HEK293 (cell line): ENCODE results near the gene DEDD2.

Experiments
- CTCF ChIA-PET: fragments of 350-600 bp; formaldehyde crosslinking; extraction: SDS; loops from one replicate; lab custom pipeline; 2021; ENCODE audit warnings: antibody characterized with exemption; lab: Yijun Ruan, JAX
- POLR2A ChIA-PET: fragments of 300-600 bp; formaldehyde crosslinking; extraction: SDS; loops from one replicate; lab custom pipeline; 2020; ENCODE audit warnings: antibody characterized with exemption, inconsistent platforms; lab: Yijun Ruan, JAX
- H3K27ac ChIP-seq: fragments of 200-500 bp; sonication (Bioruptor generic); 2 replicates; pipeline ENCODE4 v1.5.1; 2014; ENCODE audit warnings: low read depth, low read length, control low read depth, inconsistent platforms; ENCODE audit errors: extremely low read depth
- H3K36me3 ChIP-seq, 2 experiments: fragments of 200-500 bp in 1 of 2; sonication (Bioruptor generic) in 1 of 2; 1 replicate in 1 of 2; 2 replicates in 1 of 2; pipeline ENCODE4 v1.5.1; 2014 to 2017; ENCODE audit warnings: inconsistent platforms in 2 of 2, low read length in 2 of 2; ENCODE audit not compliant: control insufficient read depth in 2 of 2, insufficient read depth in 1 of 2
- H3K4me1 ChIP-seq: fragments of 200-500 bp; sonication (Bioruptor generic); 2 replicates; pipeline ENCODE4 v1.5.1; 2014; ENCODE audit warnings: mild to moderate bottlenecking, low read length, inconsistent platforms; ENCODE audit not compliant: control insufficient read depth, insufficient read depth
- H3K4me3 ChIP-seq: 2 replicates; pipeline ENCODE4 v1.5.1; 2011; ENCODE audit warnings: low read depth, mild to moderate bottlenecking, control low read depth, low read length, moderate library complexity
- H3K9me3 ChIP-seq: fragments of 200-500 bp; sonication (Bioruptor generic); 2 replicates; pipeline ENCODE4 v1.5.1; 2014; ENCODE audit warnings: low read depth, low read length, inconsistent platforms; ENCODE audit not compliant: control insufficient read depth, insufficient read depth
- GLIS1 ChIP-seq: fragments of 450-650 bp; formaldehyde crosslinking; IDR thresholded peaks from 2 replicates; pipeline ENCODE4 v1.5.1; 2016; ENCODE audit warnings: missing biosample characterization, missing genetic modification characterization
- HOXC10 ChIP-seq: sonication (generic); formaldehyde crosslinking; IDR thresholded peaks from 2 replicates; pipeline ENCODE4 v1.8.1; 2023; ENCODE audit warnings: mild to moderate bottlenecking, missing genetic modification reagents
- KLF8 ChIP-seq: fragments of 450-650 bp; formaldehyde crosslinking; IDR thresholded peaks from 2 replicates; pipeline ENCODE4 v1.5.1; 2016; ENCODE audit warnings: missing biosample characterization, missing genetic modification characterization
- PRDM1 ChIP-seq: fragments of 450-650 bp; formaldehyde crosslinking; IDR thresholded peaks from 2 replicates; pipeline ENCODE4; 2016; ENCODE audit warnings: missing biosample characterization, missing genetic modification characterization
- REPIN1 ChIP-seq: fragments of 450-650 bp; formaldehyde crosslinking; IDR thresholded peaks from 2 replicates; pipeline ENCODE4 v1.5.1; 2017; ENCODE audit warnings: missing biosample characterization, missing genetic modification characterization, low read depth
- ZBTB8A ChIP-seq: fragments of 450-650 bp; formaldehyde crosslinking; IDR thresholded peaks from 2 replicates; pipeline ENCODE4 v1.5.1; 2016; ENCODE audit warnings: missing biosample characterization, missing genetic modification characterization
- ZFP3 ChIP-seq: fragments of 450-650 bp; formaldehyde crosslinking; IDR thresholded peaks from 2 replicates; pipeline ENCODE4 v1.5.1; 2016; ENCODE audit warnings: low read depth, missing biosample characterization, missing genetic modification characterization
- ZIC2 ChIP-seq: fragments of 450-650 bp; formaldehyde crosslinking; IDR thresholded peaks from 2 replicates; pipeline ENCODE4 v1.5.1; 2016; ENCODE audit warnings: missing biosample characterization, missing genetic modification characterization
- ZNF19 ChIP-seq: fragments of 450-650 bp; formaldehyde crosslinking; IDR thresholded peaks from 2 replicates; pipeline ENCODE4; 2016; ENCODE audit warnings: missing biosample characterization, missing genetic modification characterization, low read depth
- ZNF211 ChIP-seq: fragments of 450-650 bp; formaldehyde crosslinking; IDR thresholded peaks from 2 replicates; pipeline ENCODE4 v1.5.1; 2016; ENCODE audit warnings: low read depth, missing biosample characterization, missing genetic modification characterization
- ZNF214 ChIP-seq: fragments of 450-650 bp; formaldehyde crosslinking; IDR thresholded peaks from 2 replicates; pipeline ENCODE4 v1.5.1; 2017; ENCODE audit warnings: missing biosample characterization, mild to moderate bottlenecking, missing genetic modification characterization, borderline replicate concordance
- ZNF354C ChIP-seq: fragments of 450-650 bp; formaldehyde crosslinking; IDR thresholded peaks from 2 replicates; pipeline ENCODE4 v1.5.1; 2016; ENCODE audit warnings: missing biosample characterization, missing genetic modification characterization, low read depth, borderline replicate concordance
- ZNF37A ChIP-seq: fragments of 450-650 bp; IDR thresholded peaks from 2 replicates; pipeline ENCODE4 v1.5.1; 2018; ENCODE audit warnings: missing biosample characterization, missing genetic modification characterization
- ZNF558 ChIP-seq: fragments of 450-650 bp; formaldehyde crosslinking; IDR thresholded peaks from 2 replicates; pipeline ENCODE4 v1.5.1; 2016; ENCODE audit warnings: missing biosample characterization, missing genetic modification characterization
- ZNF610 ChIP-seq: fragments of 450-650 bp; formaldehyde crosslinking; IDR thresholded peaks from 2 replicates; pipeline ENCODE4 v1.5.1; 2016; ENCODE audit warnings: missing biosample characterization, missing genetic modification characterization, borderline replicate concordance
- ZNF629 ChIP-seq: fragments of 450-650 bp; formaldehyde crosslinking; IDR thresholded peaks from 2 replicates; pipeline ENCODE4 v1.5.1; 2017; ENCODE audit warnings: missing biosample characterization, missing genetic modification characterization
- ZNF658 ChIP-seq: fragments of 450-650 bp; formaldehyde crosslinking; IDR thresholded peaks from 2 replicates; pipeline ENCODE4; 2016; ENCODE audit warnings: missing biosample characterization, missing genetic modification characterization
- ZNF777 ChIP-seq: fragments of 450-650 bp; formaldehyde crosslinking; IDR thresholded peaks from 2 replicates; pipeline ENCODE4 v1.5.1; 2017; ENCODE audit warnings: missing biosample characterization, missing genetic modification characterization, borderline replicate concordance
- ZNF785 ChIP-seq: fragments of 450-650 bp; formaldehyde crosslinking; IDR thresholded peaks from 2 replicates; pipeline ENCODE4 v1.5.1; 2016; ENCODE audit warnings: missing biosample characterization, missing genetic modification characterization
- ZXDB ChIP-seq: fragments of 450-650 bp; formaldehyde crosslinking; IDR thresholded peaks from 2 replicates; pipeline ENCODE4 v1.5.1; 2016; ENCODE audit warnings: missing biosample characterization, missing genetic modification characterization
- TF ChIP-seq, protein P1 (sequence below): fragments of 450-650 bp; formaldehyde crosslinking; IDR thresholded peaks from 2 replicates; pipeline ENCODE4 v1.5.1; 2016; ENCODE audit warnings: missing biosample characterization, missing genetic modification characterization
- TF ChIP-seq, protein P2 (sequence below): fragments of 450-650 bp; formaldehyde crosslinking; IDR thresholded peaks from 2 replicates; pipeline ENCODE4 v1.5.1; 2016; ENCODE audit warnings: missing biosample characterization, missing genetic modification characterization, borderline replicate concordance
- TF ChIP-seq, protein P3 (sequence below): fragments of 450-650 bp; formaldehyde crosslinking; IDR thresholded peaks from 2 replicates; pipeline ENCODE4 v1.5.1; 2016; ENCODE audit warnings: missing biosample characterization, missing genetic modification characterization

DEDD2 gene

DNA sequence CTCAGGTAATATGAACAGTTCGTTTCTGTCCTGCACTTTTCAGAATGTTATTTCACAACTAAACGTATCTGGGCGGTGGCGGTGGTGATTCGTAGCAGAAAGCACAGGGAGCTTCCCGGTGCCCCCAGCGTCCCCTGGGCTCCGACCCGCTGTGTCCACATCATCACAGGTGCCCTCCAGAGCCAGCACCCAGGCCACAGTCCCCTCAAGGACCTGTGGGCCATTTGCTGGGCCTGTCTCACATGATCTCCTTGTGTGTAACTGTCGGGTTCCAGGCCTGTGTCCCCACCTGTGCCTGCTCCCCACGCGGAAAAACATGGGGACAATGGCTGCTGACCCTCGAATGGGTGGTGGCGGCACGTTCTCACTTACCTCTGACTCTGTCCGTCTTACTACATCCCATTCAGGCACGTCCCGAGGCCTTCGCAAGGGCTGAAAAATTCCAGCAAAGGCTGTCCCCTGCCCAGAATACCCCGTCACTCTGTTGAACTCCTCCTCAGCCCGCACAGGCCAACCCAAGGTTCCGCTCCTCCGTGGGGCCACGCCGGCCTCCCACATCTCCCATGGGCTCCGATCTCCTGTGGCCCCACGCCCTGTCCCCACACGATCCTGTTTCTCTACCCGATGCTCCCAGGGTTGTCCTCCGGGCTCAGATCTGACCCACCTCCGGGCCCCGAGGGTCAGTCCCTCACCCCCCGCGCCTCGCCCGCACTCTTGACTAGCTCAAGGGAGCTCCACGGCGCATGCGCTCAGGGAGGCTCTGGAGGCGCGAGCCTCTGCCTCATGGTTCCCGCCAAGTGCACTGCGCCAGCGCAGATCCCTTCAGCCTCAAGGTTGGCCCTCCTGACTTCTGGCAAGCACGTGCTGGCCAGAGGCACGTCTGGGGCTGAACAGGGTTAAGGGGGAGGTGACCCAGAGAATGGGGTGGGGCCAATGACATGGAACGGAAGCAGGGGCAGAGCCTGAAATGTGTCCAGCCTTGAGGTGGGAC, 21.2 kb downstream of the DEDD2 start:
- Histone ChIP-seq H3K27ac (no peak overlapping the region), H3K4me1 (peaks cover 5% of the 10 kb centered on the region; the same call in 1 of the 2 replicates)
- TF ChIP-seq ZFP3 (tag by site-specific recombination): 0 out of 2 replicates have a peak, but pooled peaks have one; percentile 41
- no peak for TF ChIP-seq ZBTB8A (tag by site-specific recombination)
- no peak for TF ChIP-seq ZNF610 (tag by site-specific recombination)
- no peak for TF ChIP-seq HOXC10 (CRISPR knock-in tag)
- no peak for TF ChIP-seq ZNF19
- TF ChIP-seq, all 188 proteins: peak for 1
- ChIA-PET POLR2A (interaction anchor here (0.5 kb wide), 1 partner anchor 9 kb away, joined by 3 read pairs; no protein-coding TSS in a partner anchor), CTCF (interaction anchor here (0.7 to 1.0 kb wide), 2 partner anchors 12 to 238 kb away, joined by 3 read pairs; no protein-coding TSS in a partner anchor)
- no peak overlapping the region for H3K4me3 ChIP-seq
- peaks cover 19 to 49% of the 10 kb centered on the region in 2 experiments for H3K36me3 ChIP-seq
- H3K9me3 ChIP-seq: peaks cover 4% of the 10 kb centered on the region

DNA sequence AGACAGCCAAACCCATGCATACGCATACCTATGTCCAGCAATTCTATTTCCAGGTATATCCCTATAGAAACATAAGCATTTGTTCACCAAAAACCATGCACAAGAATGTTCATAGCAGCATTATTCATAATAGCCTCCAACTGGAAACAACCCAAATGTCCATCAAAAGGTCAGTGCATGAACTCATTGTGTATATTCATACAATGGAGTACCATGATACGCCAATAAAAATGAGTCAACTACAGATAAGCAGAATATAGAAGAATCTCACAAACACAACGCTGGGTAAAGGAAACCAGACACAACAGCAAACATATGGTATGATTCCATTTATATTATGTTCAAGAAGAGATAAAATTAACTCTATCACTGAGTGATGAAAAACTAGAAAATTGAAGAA, 23.8 kb downstream of the DEDD2 start:
- CTCF ChIA-PET: interaction anchor here (1.0 kb wide), 1 partner anchor 22 kb away, joined by 5 read pairs; no protein-coding TSS in a partner anchor
- POLR2A ChIA-PET: no interaction called here
- H3K27ac ChIP-seq: no peak overlapping the region
- H3K9me3 ChIP-seq: peaks cover 4% of the 10 kb centered on the region
- H3K4me1 ChIP-seq: peaks cover 5% of the 10 kb centered on the region; the same call in 1 of the 2 replicates
- peaks cover 8 to 23% of the 10 kb centered on the region in 2 experiments for H3K36me3 ChIP-seq
- H3K4me3 ChIP-seq: no peak overlapping the region
- TF ChIP-seq ZNF558 (tag by site-specific recombination): no peak
- no peak for TF ChIP-seq PRDM1 (tag by site-specific recombination)
- TF ChIP-seq ZXDB (tag by site-specific recombination): no peak
- TF ChIP-seq ZNF629: no peak
- no peak for TF ChIP-seq GLIS1
- TF ChIP-seq ZNF37A (tag by site-specific recombination): no peak
- no peak for TF ChIP-seq ZNF777 (tag by site-specific recombination)
- TF ChIP-seq ZNF211 (tag by site-specific recombination): no peak

DNA sequence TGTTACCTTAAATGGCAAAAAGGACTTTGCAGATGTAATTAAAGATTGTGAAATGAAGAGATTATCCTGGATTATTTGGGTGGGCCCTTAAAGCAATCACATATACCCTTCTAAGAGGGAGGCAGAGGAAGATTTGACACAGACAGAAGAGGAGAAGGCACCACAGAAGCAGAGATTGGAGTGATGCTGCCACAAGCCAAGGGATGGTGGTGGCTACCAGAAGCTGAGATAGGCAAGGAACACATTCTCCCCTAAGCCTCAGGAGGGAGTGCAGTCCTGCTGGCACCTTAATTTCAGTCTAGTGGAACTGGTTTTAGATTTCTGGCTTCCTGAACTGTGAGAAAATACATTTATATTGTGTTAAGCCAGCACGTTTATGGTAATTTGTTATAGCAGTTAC, 24.2 kb downstream of the DEDD2 start:
- TF ChIP-seq ZNF658 (tag by site-specific recombination) (no peak), ZNF558 (tag by site-specific recombination) (0 out of 2 replicates have a peak, but pooled peaks have one; percentile 35), REPIN1 (tag by site-specific recombination) (no peak), ZIC2 (no peak), ZNF354C (tag by site-specific recombination) (no peak), ZNF214 (tag by site-specific recombination) (no peak), KLF8 (tag by site-specific recombination) (0 out of 2 replicates have a peak, but pooled peaks have one; percentile 17), ZNF785 (tag by site-specific recombination) (no peak)
- TF ChIP-seq, protein P1, sequence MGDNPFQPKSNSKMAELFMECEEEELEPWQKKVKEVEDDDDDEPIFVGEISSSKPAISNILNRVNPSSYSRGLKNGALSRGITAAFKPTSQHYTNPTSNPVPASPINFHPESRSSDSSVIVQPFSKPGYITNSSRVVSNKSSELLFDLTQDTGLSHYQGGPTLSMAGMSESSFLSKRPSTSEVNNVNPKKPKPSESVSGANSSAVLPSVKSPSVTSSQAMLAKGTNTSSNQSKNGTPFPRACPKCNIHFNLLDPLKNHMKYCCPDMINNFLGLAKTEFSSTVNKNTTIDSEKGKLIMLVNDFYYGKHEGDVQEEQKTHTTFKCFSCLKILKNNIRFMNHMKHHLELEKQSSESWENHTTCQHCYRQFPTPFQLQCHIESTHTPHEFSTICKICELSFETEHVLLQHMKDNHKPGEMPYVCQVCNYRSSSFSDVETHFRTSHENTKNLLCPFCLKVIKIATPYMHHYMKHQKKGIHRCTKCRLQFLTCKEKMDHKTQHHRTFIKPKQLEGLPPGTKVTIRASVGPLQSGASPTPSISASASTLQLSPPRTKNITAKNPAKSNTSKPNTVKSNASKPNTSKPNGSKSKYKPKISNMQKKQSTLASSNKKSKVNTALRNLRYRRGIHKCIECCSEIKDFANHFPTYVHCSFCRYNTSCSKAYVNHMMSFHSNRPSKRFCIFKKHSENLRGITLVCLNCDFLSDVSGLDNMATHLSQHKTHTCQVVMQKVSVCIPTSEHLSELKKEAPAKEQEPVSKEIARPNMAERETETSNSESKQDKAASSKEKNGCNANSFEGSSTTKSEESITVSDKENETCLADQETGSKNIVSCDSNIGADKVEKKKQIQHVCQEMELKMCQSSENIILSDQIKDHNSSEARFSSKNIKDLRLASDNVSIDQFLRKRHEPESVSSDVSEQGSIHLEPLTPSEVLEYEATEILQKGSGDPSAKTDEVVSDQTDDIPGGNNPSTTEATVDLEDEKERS (tag by site-specific recombination): peak; percentile 98
- TF ChIP-seq, protein P2, sequence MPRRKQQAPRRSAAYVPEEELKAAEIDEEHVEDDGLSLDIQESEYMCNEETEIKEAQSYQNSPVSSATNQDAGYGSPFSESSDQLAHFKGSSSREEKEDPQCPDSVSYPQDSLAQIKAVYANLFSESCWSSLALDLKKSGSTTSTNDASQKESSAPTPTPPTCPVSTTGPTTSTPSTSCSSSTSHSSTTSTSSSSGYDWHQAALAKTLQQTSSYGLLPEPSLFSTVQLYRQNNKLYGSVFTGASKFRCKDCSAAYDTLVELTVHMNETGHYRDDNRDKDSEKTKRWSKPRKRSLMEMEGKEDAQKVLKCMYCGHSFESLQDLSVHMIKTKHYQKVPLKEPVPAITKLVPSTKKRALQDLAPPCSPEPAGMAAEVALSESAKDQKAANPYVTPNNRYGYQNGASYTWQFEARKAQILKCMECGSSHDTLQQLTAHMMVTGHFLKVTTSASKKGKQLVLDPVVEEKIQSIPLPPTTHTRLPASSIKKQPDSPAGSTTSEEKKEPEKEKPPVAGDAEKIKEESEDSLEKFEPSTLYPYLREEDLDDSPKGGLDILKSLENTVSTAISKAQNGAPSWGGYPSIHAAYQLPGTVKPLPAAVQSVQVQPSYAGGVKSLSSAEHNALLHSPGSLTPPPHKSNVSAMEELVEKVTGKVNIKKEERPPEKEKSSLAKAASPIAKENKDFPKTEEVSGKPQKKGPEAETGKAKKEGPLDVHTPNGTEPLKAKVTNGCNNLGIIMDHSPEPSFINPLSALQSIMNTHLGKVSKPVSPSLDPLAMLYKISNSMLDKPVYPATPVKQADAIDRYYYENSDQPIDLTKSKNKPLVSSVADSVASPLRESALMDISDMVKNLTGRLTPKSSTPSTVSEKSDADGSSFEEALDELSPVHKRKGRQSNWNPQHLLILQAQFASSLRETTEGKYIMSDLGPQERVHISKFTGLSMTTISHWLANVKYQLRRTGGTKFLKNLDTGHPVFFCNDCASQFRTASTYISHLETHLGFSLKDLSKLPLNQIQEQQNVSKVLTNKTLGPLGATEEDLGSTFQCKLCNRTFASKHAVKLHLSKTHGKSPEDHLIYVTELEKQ: no peak
- TF ChIP-seq, protein P3, sequence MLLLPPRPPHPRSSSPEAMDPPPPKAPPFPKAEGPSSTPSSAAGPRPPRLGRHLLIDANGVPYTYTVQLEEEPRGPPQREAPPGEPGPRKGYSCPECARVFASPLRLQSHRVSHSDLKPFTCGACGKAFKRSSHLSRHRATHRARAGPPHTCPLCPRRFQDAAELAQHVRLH (tag by site-specific recombination): 0 out of 2 replicates have a peak, but pooled peaks have one; percentile 49
- POLR2A ChIA-PET: no interaction called here

More for the DNA sequence above, 24.2 kb downstream of the DEDD2 start:
- Histone ChIP-seq H3K9me3 (peaks cover 4% of the 10 kb centered on the region), H3K36me3 (peaks cover 5 to 20% of the 10 kb centered on the region in 2 experiments; a peak in 2 of 3 replicates), H3K4me1 (peaks cover 5% of the 10 kb centered on the region; the same call in 1 of the 2 replicates), H3K27ac (no peak overlapping the region), H3K4me3 (no peak overlapping the region)
- CTCF ChIA-PET: interaction anchor here (1.0 kb wide), 1 partner anchor 23 kb away, joined by 5 read pairs; no protein-coding TSS in a partner anchor
